ENCODE data around the gene ERC2. TPM values are rescaled to one million over a fixed set of nuclear protein-coding genes. Genes with fewer than 3 reads are reported as not detected.

ERC2 gene
- polyA plus RNA-seq, 3 donors, result not detected

- Histone ChIP-seq H3K79me2 (ENCODE audit: insufficient read depth, low read length) (no peaks in the 10 kb centered on the region), H3K4me2 (replicated peaks; ENCODE audit: extremely low read depth, low read length, poor library complexity, severe bottlenecking) (no peak overlapping the region), H3K4me3 (replicated peaks in 1 of 3; ENCODE audit: low read depth in 2 of 3, low read length in 3 of 3) (no peak overlapping the region), H3K4me1 (ENCODE audit: control insufficient read depth in 1 of 2, insufficient read depth in 2 of 2, low read length in 2 of 2) (no peaks in the 10 kb centered on the region), H3K27me3 (ENCODE audit: control insufficient read depth in 2 of 2, insufficient read depth in 2 of 2, low read length in 2 of 2) (no peaks in the 10 kb centered on the region), H4K20me1 (ENCODE audit: insufficient read depth, low read length) (no peaks in the 10 kb centered on the region), H3K36me3 (replicated peaks in 1 of 2; ENCODE audit: control insufficient read depth in 1 of 2, insufficient read depth in 2 of 2, low read length in 2 of 2) (no peaks in the 10 kb centered on the region), H3K9ac (ENCODE audit: insufficient read depth, low read length, poor library complexity, severe bottlenecking) (no peak overlapping the region), H2AFZ (ENCODE audit: insufficient read depth, low read depth, low read length, poor library complexity, severe bottlenecking) (no peak overlapping the region), H3K9me3 (replicated peaks in 1 of 2; ENCODE audit: control insufficient read depth in 1 of 2, insufficient read depth in 1 of 2, low read length in 2 of 2) (no peaks in the 10 kb centered on the region), H3K27ac (ENCODE audit: low read depth in 1 of 2, low read length in 2 of 2) (no peak overlapping the region)
- WGBS (ENCODE audit: insufficient coverage), result no CpG with 5 or more reads among the region's 1 CpG
- H3K36me3 Mint-ChIP-seq, result no peaks in the 10 kb centered on the region
- no peak overlapping the region for H3K27ac Mint-ChIP-seq
- DNase-seq, result no peak
- no peak for TF ChIP-seq CTCF (IDR thresholded peaks at IDR 0.05)
- H3K9me3 Mint-ChIP-seq, result peaks cover 0 to 2% (median 0%) of the 10 kb centered on the region in 7 donors
- H3K27me3 Mint-ChIP-seq (ENCODE audit: low read depth in 3 of 3), result peaks cover 0 to 2% (median 0%) of the 10 kb centered on the region in 3 donors
- no peaks in the 10 kb centered on the region for H3K4me1 Mint-ChIP-seq
- H3K4me3 Mint-ChIP-seq, result no peak overlapping the region
- intact Hi-C loops (cut with micrococcal nuclease), result no loop called here
Measured at GRCh38 chr3:56229311-56229710, 239.0 kb downstream of the ERC2 start.

DNA sequence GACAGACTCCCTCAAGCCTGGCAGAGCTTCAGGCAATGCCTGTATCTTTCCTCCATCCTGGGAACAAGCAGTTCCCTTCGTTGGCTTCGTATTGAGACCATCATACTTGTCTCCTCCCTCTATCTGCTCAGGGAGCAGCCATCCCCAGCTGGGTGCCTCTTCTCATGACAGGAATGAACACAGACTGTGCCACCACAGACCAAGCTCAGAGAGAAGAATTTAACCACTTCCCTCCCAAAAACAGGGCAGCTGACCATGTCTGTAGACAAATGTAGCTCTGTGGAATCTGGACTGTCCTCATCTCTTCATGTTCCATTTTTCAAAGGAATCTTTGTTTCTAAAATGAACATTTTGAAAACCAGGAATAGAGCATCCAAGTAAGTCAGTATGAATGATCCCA is 245.4 kb downstream of the ERC2 start:
- Histone ChIP-seq H3K4me3 (replicated peaks in 1 of 3; ENCODE audit: low read depth in 2 of 3, low read length in 3 of 3) (no peak overlapping the region), H3K27ac (ENCODE audit: low read depth in 1 of 2, low read length in 2 of 2) (no peak overlapping the region), H3K9me3 (replicated peaks in 1 of 2; ENCODE audit: control insufficient read depth in 1 of 2, insufficient read depth in 1 of 2, low read length in 2 of 2) (no peaks in the 10 kb centered on the region), H3K4me1 (ENCODE audit: control insufficient read depth in 1 of 2, insufficient read depth in 2 of 2, low read length in 2 of 2) (no peaks in the 10 kb centered on the region), H3K36me3 (replicated peaks in 1 of 2; ENCODE audit: control insufficient read depth in 1 of 2, insufficient read depth in 2 of 2, low read length in 2 of 2) (no peaks in the 10 kb centered on the region), H3K79me2 (ENCODE audit: insufficient read depth, low read length) (no peaks in the 10 kb centered on the region), H3K27me3 (ENCODE audit: control insufficient read depth in 2 of 2, insufficient read depth in 2 of 2, low read length in 2 of 2) (no peaks in the 10 kb centered on the region), H2AFZ (ENCODE audit: insufficient read depth, low read depth, low read length, poor library complexity, severe bottlenecking) (no peak overlapping the region), H3K9ac (ENCODE audit: insufficient read depth, low read length, poor library complexity, severe bottlenecking) (no peak overlapping the region), H3K4me2 (replicated peaks; ENCODE audit: extremely low read depth, low read length, poor library complexity, severe bottlenecking) (no peak overlapping the region), H4K20me1 (ENCODE audit: insufficient read depth, low read length) (no peaks in the 10 kb centered on the region)
- H3K36me3 Mint-ChIP-seq, result no peaks in the 10 kb centered on the region
- 90% methylated on average over 2 of the region's 2 CpGs for WGBS (ENCODE audit: insufficient coverage)
- no peaks in the 10 kb centered on the region for H3K9me3 Mint-ChIP-seq
- H3K27me3 Mint-ChIP-seq (ENCODE audit: low read depth in 3 of 3), result no peaks in the 10 kb centered on the region
- H3K4me3 Mint-ChIP-seq, result no peak overlapping the region
- intact Hi-C loops (cut with micrococcal nuclease), result no loop called here
- no peak for DNase-seq
- no peak for TF ChIP-seq CTCF (IDR thresholded peaks at IDR 0.05)
- no peak overlapping the region for H3K27ac Mint-ChIP-seq
- H3K4me1 Mint-ChIP-seq, result no peaks in the 10 kb centered on the region

All from CD14-positive monocyte (primary cell).